K562 (cell line): Measurements from ENCODE around the gene B3GNT9. TPM values are rescaled to one million over a fixed set of nuclear protein-coding genes. Genes with fewer than 3 reads are reported as not detected.

Experiments
- ATAC-seq: fragments of 200-7000 bp; cut with Tn5 transposase; 3 replicates; pipeline ENCODE4 v1.9.1; 2020; ENCODE audit warnings: moderate library complexity
- BruUV-seq: library from RNA; stranded (reverse); fragments of 400-500 nt; replicated peaks from 2 replicates; lab custom pipeline; 2021; lab: Mats Ljungman, UMichigan
- CTCF ChIA-PET: fragments of 300-600 bp; formaldehyde crosslinking; extraction: SDS; loops from one replicate; lab custom pipeline; 2021; ENCODE audit warnings: low intra/inter-chr PET ratio; lab: Yijun Ruan, JAX
- POLR2A ChIA-PET: fragments of 300-600, 350-650 bp; sonication (Branson Sonifier 250); formaldehyde crosslinking; extraction: SDS; loops from one replicate; lab custom pipeline; 2021; ENCODE audit warnings: antibody characterized with exemption, inconsistent platforms; lab: Yijun Ruan, JAX
- DNase-seq, 4 experiments: peaks; one replicate each; pipeline versions ENCODE4 v3.0.0 to v3.0.0-alpha.2; 2011 to 2018; ENCODE audit warnings: low spot score in 3 of 4, mixed read lengths in 3 of 4; ENCODE audit errors: extremely low read depth in 1 of 4
- FAIRE-seq: peaks from 2 replicates; lab custom pipeline; 2011; peaks lifted over from hg19 to GRCh38; lab: Jason Lieb, UNC
- H2AFZ ChIP-seq: 2 replicates; pipeline ENCODE4 v1.6.0; 2011; ENCODE audit warnings: low read depth, low read length, control low read depth, inconsistent platforms
- H3K27ac ChIP-seq: fragments of 200-600 bp; 3 replicates; pipeline ENCODE4 v1.8.0; 2011; ENCODE audit warnings: low read depth, mild to moderate bottlenecking, control low read depth, inconsistent platforms, low read length, moderate library complexity, mixed read lengths; ENCODE audit errors: extremely low read depth
- H3K27me3 ChIP-seq, 2 experiments: fragments of 300-600 bp in 1 of 2; 2 replicates in 1 of 2; 3 replicates in 1 of 2; pipeline versions ENCODE4 v1.6.0 to v1.8.0; 2011; ENCODE audit warnings: inconsistent platforms in 2 of 2, low read length in 2 of 2, mild to moderate bottlenecking in 1 of 2, mixed read lengths in 1 of 2, moderate library complexity in 1 of 2; ENCODE audit not compliant: control insufficient read depth in 2 of 2, insufficient read depth in 2 of 2
- H3K36me3 ChIP-seq: fragments of 300-600 bp; 3 replicates; pipeline ENCODE4 v1.8.0; 2011; ENCODE audit warnings: mild to moderate bottlenecking, low read length, inconsistent platforms; ENCODE audit not compliant: control insufficient read depth, insufficient read depth
- H3K4me1 ChIP-seq, 2 experiments: fragments of 200-600 bp in 1 of 2; replicated peaks in 1 of 2; 2 replicates in 1 of 2; 3 replicates in 1 of 2; pipeline versions ENCODE4 v1.5.1 to v1.8.0; 2011; ENCODE audit warnings: inconsistent platforms in 2 of 2, low read length in 2 of 2, mild to moderate bottlenecking in 1 of 2, mixed read lengths in 1 of 2, moderate library complexity in 1 of 2; ENCODE audit not compliant: control insufficient read depth in 2 of 2, insufficient read depth in 2 of 2
- H3K4me2 ChIP-seq: 2 replicates; pipeline ENCODE4 v1.6.1; 2011; ENCODE audit warnings: low read length, control low read depth, inconsistent platforms, mixed read lengths; ENCODE audit not compliant: insufficient read depth
- H3K4me3 ChIP-seq: fragments of 200-600 bp; sonication (generic), shearing (Covaris generic); 2 replicates; pipeline ENCODE4 v1.5.1; 2016; ENCODE audit warnings: control low read depth, inconsistent platforms
- H3K79me2 ChIP-seq: fragments of 200-600 bp; 3 replicates; pipeline ENCODE4 v1.8.0; 2011; ENCODE audit warnings: low read length, inconsistent platforms; ENCODE audit not compliant: control insufficient read depth, insufficient read depth
- H3K9ac ChIP-seq, 2 experiments: 2 replicates each; pipeline versions ENCODE4 v1.6.0 to v1.6.1; 2011; ENCODE audit warnings: low read depth in 2 of 2, low read length in 2 of 2, control low read depth in 1 of 2, inconsistent platforms in 1 of 2, mild to moderate bottlenecking in 1 of 2, mixed read lengths in 1 of 2; ENCODE audit not compliant: insufficient read depth in 1 of 2
- H3K9me1 ChIP-seq: one replicate; pipeline ENCODE4 v1.6.0; 2011; ENCODE audit warnings: inconsistent platforms, mild to moderate bottlenecking, low read length, moderate library complexity; ENCODE audit not compliant: control insufficient read depth, insufficient read depth
- H3K9me3 ChIP-seq: replicated peaks from 2 replicates; pipeline ENCODE4 v1.5.1; 2011; ENCODE audit warnings: low read depth, low read length, inconsistent platforms; ENCODE audit not compliant: control insufficient read depth, insufficient read depth
- H4K20me1 ChIP-seq: replicated peaks from 2 replicates; pipeline ENCODE4 v1.6.1; 2011; ENCODE audit warnings: low read length, inconsistent platforms, mixed read lengths; ENCODE audit not compliant: control insufficient read depth, insufficient read depth
- CREB5 ChIP-seq: fragments of 250-450 bp; sonication (Bioruptor Pico); IDR thresholded peaks from 2 replicates; pipeline ENCODE4 v1.5.0; 2020; ENCODE audit warnings: mild to moderate bottlenecking
- FOXA3 ChIP-seq, 2 experiments: fragments of 450-650 bp in 1 of 2; sonication (generic) in 1 of 2; formaldehyde crosslinking; IDR thresholded peaks in 1 of 2; conservative IDR thresholded peaks in 1 of 2; 2 replicates each; pipeline versions ENCODE4 v1.4.0 to v1.8.0; 2020 to 2022; ENCODE audit warnings: mild to moderate bottlenecking in 2 of 2, missing genetic modification reagents in 1 of 2
- HCFC1 ChIP-seq: IDR thresholded peaks from 2 replicates; pipeline ENCODE4 v1.6.1; 2012; ENCODE audit warnings: low read depth, low read length, improper control_type of control experiment
- HMGN3 ChIP-seq: IDR thresholded peaks from 2 replicates; pipeline ENCODE4 v1.6.1; 2011; ENCODE audit warnings: borderline replicate concordance, low read depth, mild to moderate bottlenecking, mixed read lengths, low read length; ENCODE audit not compliant: insufficient read length; ENCODE audit errors: extremely low read depth
- HSF4 ChIP-seq: fragments of 250-450 bp; sonication (Bioruptor Pico); IDR thresholded peaks from 2 replicates; pipeline ENCODE4 v2.1.2; 2022; ENCODE audit warnings: mild to moderate bottlenecking, moderate library complexity, borderline replicate concordance
- KLF6 ChIP-seq: fragments of 250-450 bp; sonication (Bioruptor Pico); IDR thresholded peaks from 2 replicates; pipeline ENCODE4 v1.4.0; 2020; ENCODE audit warnings: mild to moderate bottlenecking, moderate library complexity, borderline replicate concordance
- PHF21A ChIP-seq: fragments of 450-650 bp; IDR thresholded peaks from 2 replicates; pipeline ENCODE4 v1.6.1; 2017; ENCODE audit warnings: low read depth, borderline replicate concordance
- POLR3A ChIP-seq: IDR thresholded peaks from 2 replicates; pipeline ENCODE4 v1.6.1; 2011; ENCODE audit warnings: borderline replicate concordance, mild to moderate bottlenecking, moderate library complexity; ENCODE audit not compliant: insufficient read length, insufficient read depth; ENCODE audit errors: extremely low read depth
- POU5F1 ChIP-seq: fragments of 150-350 bp; IDR thresholded peaks from 2 replicates; pipeline ENCODE4 v1.6.1; 2014; ENCODE audit warnings: borderline replicate concordance, low read length, low read depth, mild to moderate bottlenecking; ENCODE audit not compliant: partially characterized antibody
- SIN3B ChIP-seq: fragments of 450-650 bp; IDR thresholded peaks from 2 replicates; pipeline ENCODE4 v1.6.1; 2017; ENCODE audit warnings: low read depth, mild to moderate bottlenecking, moderate library complexity
- TOE1 ChIP-seq, 2 experiments: fragments of 450-650 bp in 1 of 2; sonication (generic) in 1 of 2; formaldehyde crosslinking in 1 of 2; IDR thresholded peaks; 2 replicates each; pipeline versions ENCODE4 v1.7.1 to v1.8.0; 2016 to 2022; ENCODE audit warnings: borderline replicate concordance in 2 of 2, mild to moderate bottlenecking in 2 of 2, antibody characterized with exemption in 1 of 2, inconsistent platforms in 1 of 2, low read depth in 1 of 2, missing genetic modification reagents in 1 of 2, moderate library complexity in 1 of 2
- XRCC3 ChIP-seq: fragments of 450-650 bp; IDR thresholded peaks from 2 replicates; pipeline ENCODE4 v1.6.1; 2017; ENCODE audit warnings: mild to moderate bottlenecking, moderate library complexity
- ZZZ3 ChIP-seq: fragments of 450-650 bp; IDR thresholded peaks from 2 replicates; pipeline ENCODE4 v1.6.1; 2016; ENCODE audit warnings: antibody characterized with exemption, mild to moderate bottlenecking, moderate library complexity
- WGBS: fragments of 100-300 bp; shearing (Covaris generic); methylation state at CpG from one replicate; pipeline ENCODE4 v1.1.6; 2016; ENCODE audit warnings: low coverage, mixed read lengths; ENCODE audit not compliant: insufficient coverage; ENCODE audit errors: missing lambda C conversion rate; 5-methylcytosine and 5-hydroxymethylcytosine counted together
- in situ Hi-C: fragments of 300-500 bp; cut with MboI; formaldehyde crosslinking; loops from 4 replicates; pipeline ENCODE4 v1.15.0; 2018; ENCODE audit warnings: inconsistent platforms, mixed read lengths
- intact Hi-C: fragments of 100-400 bp; cut with micrococcal nuclease; formaldehyde crosslinking; loops from 2 replicates; pipeline ENCODE4 v1.14.2; 2022
- polyA plus RNA-seq, 8 experiments: library from polyadenylated mRNA; depleted of rRNA in 4 of 8; stranded (reverse) in 5 of 8; unstranded in 3 of 8; fragments of >200 nt; fragmentation: Nextera tagmentation in 2 of 8; fragmentation: Illumina TruSeq in 1 of 8; extraction: Ambion mirVana in 2 of 8; extraction: Trizol in 1 of 8; gene quantifications; 2 replicates each; pipeline versions ENCODE4 v1.2.1 to v1.2.3, GENCODE V29; 2011 to 2014; ENCODE audit warnings: inconsistent platforms in 1 of 8, missing spikeins in 1 of 8
- total RNA-seq, 7 experiments: library from RNA; depleted of rRNA in 6 of 7; stranded (reverse); fragments of >200 nt in 6 of 7; fragmentation: Illumina TruSeq in 2 of 7; extraction: Trizol in 2 of 7; gene quantifications; 2 replicates each; pipeline versions ENCODE4 v1.2.1 to v1.2.3, GENCODE V29; 2011 to 2021; ENCODE audit warnings: low replicate concordance in 1 of 7
- TF ChIP-seq, protein P1 (sequence below), 2 experiments: fragments of 450-650 bp; IDR thresholded peaks; 2 replicates each; pipeline ENCODE4 v1.6.1; 2018; ENCODE audit warnings: mild to moderate bottlenecking in 2 of 2, low read depth in 1 of 2; ENCODE audit not compliant: partially characterized antibody in 2 of 2
- TF ChIP-seq, protein P2 (sequence below): sonication (generic); formaldehyde crosslinking; IDR thresholded peaks from 2 replicates; pipeline ENCODE4 v1.8.1; 2022; ENCODE audit warnings: missing genetic modification reagents

Gene B3GNT9
- total and polyA plus RNA-seq, 9 of the 15 experiments (the other 6 are each of a cell fraction or from before 2014, with no cell fraction given) = 0.01 to 1.8 (median 1.1) TPM; not detected in 1

GRCh38 chr16:67186550-67186950 is 35.8 kb upstream of the B3GNT9 start:
- H3K4me1 ChIP-seq = peaks cover 32 to 52% of the 10 kb centered on the region in 2 experiments
- H3K27me3 ChIP-seq = no peaks in the 10 kb centered on the region
- FAIRE-seq (no peak), ATAC-seq (no peak), DNase-seq (no peak)
- no peaks in the 10 kb centered on the region for H3K36me3 ChIP-seq
- no peaks in the 10 kb centered on the region for H3K9me3 ChIP-seq
- H3K9me1 ChIP-seq = no peaks in the 10 kb centered on the region
- ChIA-PET CTCF (no interaction called here), POLR2A (no interaction called here)
- no peak overlapping the region for H2AFZ ChIP-seq
- intact Hi-C loops = loop anchor here (10.0 kb wide), 2 partner anchors 172 to 232 kb away; no protein-coding TSS in a partner anchor
- peaks cover 17% of the 10 kb centered on the region for H3K79me2 ChIP-seq
- H4K20me1 ChIP-seq = peaks cover 11% of the 10 kb centered on the region
- H3K4me2 ChIP-seq = no peak overlapping the region
- BruUV-seq = no TSS peak
- H3K4me3 ChIP-seq = no peak overlapping the region
- no peak overlapping the region for H3K9ac ChIP-seq
- no peak overlapping the region for H3K27ac ChIP-seq
- in situ Hi-C loops = no loop called here
- WGBS = 0% methylated on average over 4 of the region's 5 CpGs
- no peak for TF ChIP-seq CREB5 (CRISPR knock-in tag)
- TF ChIP-seq PHF21A = no peak
- TF ChIP-seq POU5F1 = no peak
- no peak for TF ChIP-seq ZZZ3
- no peak for TF ChIP-seq XRCC3
- no peak for TF ChIP-seq FOXA3 (CRISPR knock-in tag; conservative IDR thresholded peaks at IDR 0.05 in 1 of 2, IDR thresholded peaks at IDR 0.05 in 1 of 2)
- no peak for TF ChIP-seq HMGN3
- no peak for TF ChIP-seq KLF6 (CRISPR knock-in tag)
- no peak for TF ChIP-seq SIN3B
- TF ChIP-seq TOE1 (IDR thresholded peaks at IDR 0.05; ENCODE audit: borderline replicate concordance) = no peak
- no peak for TF ChIP-seq TOE1 (CRISPR knock-in tag; IDR thresholded peaks at IDR 0.05; ENCODE audit: borderline replicate concordance, low read depth)
- TF ChIP-seq, protein P1, sequence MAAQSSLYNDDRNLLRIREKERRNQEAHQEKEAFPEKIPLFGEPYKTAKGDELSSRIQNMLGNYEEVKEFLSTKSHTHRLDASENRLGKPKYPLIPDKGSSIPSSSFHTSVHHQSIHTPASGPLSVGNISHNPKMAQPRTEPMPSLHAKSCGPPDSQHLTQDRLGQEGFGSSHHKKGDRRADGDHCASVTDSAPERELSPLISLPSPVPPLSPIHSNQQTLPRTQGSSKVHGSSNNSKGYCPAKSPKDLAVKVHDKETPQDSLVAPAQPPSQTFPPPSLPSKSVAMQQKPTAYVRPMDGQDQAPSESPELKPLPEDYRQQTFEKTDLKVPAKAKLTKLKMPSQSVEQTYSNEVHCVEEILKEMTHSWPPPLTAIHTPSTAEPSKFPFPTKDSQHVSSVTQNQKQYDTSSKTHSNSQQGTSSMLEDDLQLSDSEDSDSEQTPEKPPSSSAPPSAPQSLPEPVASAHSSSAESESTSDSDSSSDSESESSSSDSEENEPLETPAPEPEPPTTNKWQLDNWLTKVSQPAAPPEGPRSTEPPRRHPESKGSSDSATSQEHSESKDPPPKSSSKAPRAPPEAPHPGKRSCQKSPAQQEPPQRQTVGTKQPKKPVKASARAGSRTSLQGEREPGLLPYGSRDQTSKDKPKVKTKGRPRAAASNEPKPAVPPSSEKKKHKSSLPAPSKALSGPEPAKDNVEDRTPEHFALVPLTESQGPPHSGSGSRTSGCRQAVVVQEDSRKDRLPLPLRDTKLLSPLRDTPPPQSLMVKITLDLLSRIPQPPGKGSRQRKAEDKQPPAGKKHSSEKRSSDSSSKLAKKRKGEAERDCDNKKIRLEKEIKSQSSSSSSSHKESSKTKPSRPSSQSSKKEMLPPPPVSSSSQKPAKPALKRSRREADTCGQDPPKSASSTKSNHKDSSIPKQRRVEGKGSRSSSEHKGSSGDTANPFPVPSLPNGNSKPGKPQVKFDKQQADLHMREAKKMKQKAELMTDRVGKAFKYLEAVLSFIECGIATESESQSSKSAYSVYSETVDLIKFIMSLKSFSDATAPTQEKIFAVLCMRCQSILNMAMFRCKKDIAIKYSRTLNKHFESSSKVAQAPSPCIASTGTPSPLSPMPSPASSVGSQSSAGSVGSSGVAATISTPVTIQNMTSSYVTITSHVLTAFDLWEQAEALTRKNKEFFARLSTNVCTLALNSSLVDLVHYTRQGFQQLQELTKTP (IDR thresholded peaks at IDR 0.05; ENCODE audit: low read depth in 1 of 2, partially characterized antibody in 2 of 2) = no peak
- TF ChIP-seq HCFC1 = no peak
- TF ChIP-seq HSF4 (CRISPR knock-in tag) = no peak
- TF ChIP-seq, protein P2, sequence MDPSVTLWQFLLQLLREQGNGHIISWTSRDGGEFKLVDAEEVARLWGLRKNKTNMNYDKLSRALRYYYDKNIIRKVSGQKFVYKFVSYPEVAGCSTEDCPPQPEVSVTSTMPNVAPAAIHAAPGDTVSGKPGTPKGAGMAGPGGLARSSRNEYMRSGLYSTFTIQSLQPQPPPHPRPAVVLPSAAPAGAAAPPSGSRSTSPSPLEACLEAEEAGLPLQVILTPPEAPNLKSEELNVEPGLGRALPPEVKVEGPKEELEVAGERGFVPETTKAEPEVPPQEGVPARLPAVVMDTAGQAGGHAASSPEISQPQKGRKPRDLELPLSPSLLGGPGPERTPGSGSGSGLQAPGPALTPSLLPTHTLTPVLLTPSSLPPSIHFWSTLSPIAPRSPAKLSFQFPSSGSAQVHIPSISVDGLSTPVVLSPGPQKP (CRISPR knock-in tag) = no peak
- no peak for TF ChIP-seq POLR3A
